ENCODE data around the gene CASKIN2. TPM values are rescaled to one million over a fixed set of nuclear protein-coding genes. Genes with fewer than 3 reads are reported as not detected.

CASKIN2 gene
- total and polyA plus RNA-seq, 11 donors = 19.5 to 51.2 (median 36.9) TPM

DNA sequence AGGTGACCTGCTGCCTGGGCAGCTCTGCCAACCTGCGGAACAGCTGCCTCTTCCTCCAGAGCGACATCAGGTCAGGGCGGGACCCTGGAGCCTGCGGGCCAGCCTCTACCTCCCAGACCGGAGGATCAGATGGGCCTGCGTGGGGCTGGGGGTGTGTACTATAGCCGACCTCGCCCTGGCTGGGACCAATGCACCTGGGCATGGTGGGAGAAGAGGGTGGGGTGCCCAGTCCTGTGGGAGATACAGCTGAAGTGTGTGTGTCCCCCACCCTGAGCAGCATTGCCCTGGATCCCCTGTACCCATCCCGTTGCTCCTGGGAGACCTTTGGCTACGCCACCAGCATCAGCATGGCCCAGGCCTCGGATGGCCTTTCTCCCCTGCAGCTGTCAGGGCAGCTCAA, 19.3 kb downstream of the CASKIN2 start:
- Histone ChIP-seq H3K4me1 (peaks cover 0 to 37% (median 15%) of the 10 kb centered on the region in 12 donors), H3K9me3 (no peaks in the 10 kb centered on the region), H3K27ac (no peak overlapping the region), H3K4me3 (no peak overlapping the region), H3K27me3 (no peaks in the 10 kb centered on the region), H3K36me3 (peaks cover 0 to 99% (median 90%) of the 10 kb centered on the region in 9 donors)
- DNase-seq (no peak), ATAC-seq (no peak)
- WGBS, 4 donors = 93 to 99% (median 95%) methylated on average over 6 to 11 of the region's 11 CpGs
- intact Hi-C loops (cut with DNase I) = no loop called here
- TF ChIP-seq POLR2A (IDR thresholded peaks at IDR 0.05) (no peak), CTCF (IDR thresholded peaks at IDR 0.05) (no peak)

GRCh38 chr17:75494326-75494877, 20.9 kb downstream of the CASKIN2 start:
- Histone ChIP-seq H3K9me3 (no peaks in the 10 kb centered on the region), H3K36me3 (peaks cover 0 to 94% (median 79%) of the 10 kb centered on the region in 9 donors), H3K4me1 (peaks cover 5 to 40% (median 22%) of the 10 kb centered on the region in 12 donors), H3K27ac (no peak overlapping the region), H3K4me3 (no peak overlapping the region), H3K27me3 (no peaks in the 10 kb centered on the region)
- no peak for ATAC-seq
- DNase-seq = no peak
- 79 to 89% (median 88%) methylated on average over 12 to 14 of the region's 14 CpGs for WGBS, 4 donors
- TF ChIP-seq CTCF (IDR thresholded peaks at IDR 0.05) = no peak
- no peak for TF ChIP-seq POLR2A (IDR thresholded peaks at IDR 0.05)
- intact Hi-C loops (cut with DNase I) = no loop called here

GRCh38 chr17:75493476-75494129, 21.7 kb downstream of the CASKIN2 start:
- H3K4me3 ChIP-seq = no peak overlapping the region
- intact Hi-C loops (cut with DNase I) = no loop called here
- peak in 1 of 5 donors; percentile 57 for DNase-seq
- H3K4me1 ChIP-seq = peaks cover 5 to 38% (median 20%) of the 10 kb centered on the region in 12 donors
- ATAC-seq = no peak
- H3K9me3 ChIP-seq = no peaks in the 10 kb centered on the region
- no peak overlapping the region for H3K27ac ChIP-seq
- H3K36me3 ChIP-seq = peaks cover 0 to 89% (median 74%) of the 10 kb centered on the region in 9 donors
- TF ChIP-seq POLR2A (IDR thresholded peaks at IDR 0.05) = no peak
- no peak for TF ChIP-seq CTCF (IDR thresholded peaks at IDR 0.05)
- WGBS, 4 donors = 92 to 96% (median 95%) methylated on average over 11 to 23 of the region's 23 CpGs
- H3K27me3 ChIP-seq = no peaks in the 10 kb centered on the region

DNA sequence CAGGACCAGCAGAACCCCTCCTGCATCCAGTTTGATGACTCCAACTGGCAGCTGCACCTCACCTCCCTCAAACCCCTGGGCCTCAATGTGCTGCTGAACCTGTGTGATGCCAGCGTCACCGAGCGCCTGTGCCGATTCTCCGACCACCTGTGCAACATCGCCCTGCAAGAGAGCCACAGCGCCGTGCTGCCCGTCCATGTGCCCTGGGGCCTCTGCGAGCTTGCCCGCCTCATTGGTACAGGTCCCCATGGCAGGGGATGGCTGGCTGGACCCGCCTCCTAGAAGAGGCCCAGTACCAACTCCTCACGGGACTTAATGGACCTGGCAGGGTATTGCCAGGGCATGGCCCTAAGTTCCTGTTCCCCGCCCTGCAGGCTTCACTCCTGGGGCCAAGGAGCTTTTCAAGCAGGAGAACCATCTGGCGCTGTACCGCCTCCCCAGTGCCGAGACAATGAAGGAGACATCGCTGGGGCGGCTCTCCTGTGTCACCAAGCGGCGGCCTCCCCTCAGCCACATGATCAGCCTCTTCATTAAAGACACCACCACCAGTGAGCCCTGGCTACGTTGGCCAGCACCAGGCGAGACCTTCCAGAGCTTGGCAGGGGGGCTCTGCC, 22.7 kb downstream of the CASKIN2 start:
- Histone ChIP-seq H3K4me3 (no peak overlapping the region), H3K9me3 (no peaks in the 10 kb centered on the region), H3K27me3 (no peaks in the 10 kb centered on the region), H3K36me3 (peaks cover 0 to 81% (median 66%) of the 10 kb centered on the region in 9 donors), H3K27ac (no peak overlapping the region), H3K4me1 (peaks cover 5 to 38% (median 25%) of the 10 kb centered on the region in 12 donors)
- intact Hi-C loops (cut with DNase I) = no loop called here
- no peak for ATAC-seq
- TF ChIP-seq CTCF (IDR thresholded peaks at IDR 0.05) (no peak), POLR2A (IDR thresholded peaks at IDR 0.05) (no peak)
- 87 to 93% (median 89%) methylated on average over 21 to 23 of the region's 23 CpGs for WGBS, 4 donors
- DNase-seq = no peak

Measured in heart left ventricle (tissue), 16 donors.